ENCODE results near the gene FRMD6. TPM values are rescaled to one million over a fixed set of nuclear protein-coding genes. Genes with fewer than 3 reads are reported as not detected.

Gene FRMD6
- total RNA-seq, 2 experiments from 2014 or later = 3.2 to 3.5 TPM

- Mint-ChIP-seq H3K27me3 (ENCODE audit: low read depth) (peaks cover 24% of the 10 kb centered on the region), H3K9me3 (ENCODE audit: insufficient read depth) (no peaks in the 10 kb centered on the region), H3K27ac (no peak overlapping the region), H3K4me3 (no peak overlapping the region), H3K36me3 (ENCODE audit: low read depth) (no peaks in the 10 kb centered on the region), H3K4me1 (ENCODE audit: low read depth) (peaks cover 25% of the 10 kb centered on the region)
- DNase-seq (no peak), ATAC-seq (no peak)
- ChIA-PET CTCF (interaction anchor here (2.4 kb wide), 1 partner anchor 9 kb away, joined by 12 read pairs; no protein-coding TSS in a partner anchor), POLR2A (no interaction called here)
These were observed 2.8 kb downstream of the FRMD6 start for GRCh38 chr14:51654533-51654845.

- ATAC-seq (no peak), DNase-seq (no peak)
- CTCF ChIA-PET = no interaction called here
- POLR2A ChIA-PET = no interaction called here
- Mint-ChIP-seq H3K27me3 (ENCODE audit: low read depth) (peaks cover 31% of the 10 kb centered on the region), H3K4me1 (ENCODE audit: low read depth) (peaks cover 20% of the 10 kb centered on the region), H3K27ac (no peak overlapping the region), H3K9me3 (ENCODE audit: insufficient read depth) (no peaks in the 10 kb centered on the region), H3K36me3 (ENCODE audit: low read depth) (no peaks in the 10 kb centered on the region), H3K4me3 (no peak overlapping the region)
These were observed 6.1 kb downstream of the FRMD6 start for GRCh38 chr14:51657762-51658161.

GRCh38 chr14:51658441-51659173 is 6.9 kb downstream of the FRMD6 start:
- ATAC-seq (no peak), DNase-seq (no peak)
- POLR2A ChIA-PET = no interaction called here
- Mint-ChIP-seq H3K4me3 (no peak overlapping the region), H3K4me1 (ENCODE audit: low read depth) (peaks cover 11% of the 10 kb centered on the region), H3K27ac (no peak overlapping the region), H3K36me3 (ENCODE audit: low read depth) (no peaks in the 10 kb centered on the region), H3K9me3 (ENCODE audit: insufficient read depth) (no peaks in the 10 kb centered on the region), H3K27me3 (ENCODE audit: low read depth) (peaks cover 31% of the 10 kb centered on the region)
- CTCF ChIA-PET = no interaction called here

GRCh38 chr14:51660741-51661140 is 9.0 kb downstream of the FRMD6 start:
- Mint-ChIP-seq H3K9me3 (ENCODE audit: insufficient read depth) (no peaks in the 10 kb centered on the region), H3K4me1 (ENCODE audit: low read depth) (no peaks in the 10 kb centered on the region), H3K36me3 (ENCODE audit: low read depth) (no peaks in the 10 kb centered on the region), H3K4me3 (no peak overlapping the region), H3K27ac (no peak overlapping the region), H3K27me3 (ENCODE audit: low read depth) (peaks cover 25% of the 10 kb centered on the region)
- ChIA-PET POLR2A (no interaction called here), CTCF (interaction anchor here (1.6 kb wide), 1 partner anchor 119 kb away, joined by 4 read pairs; no protein-coding TSS in a partner anchor)
- DNase-seq = no peak
- no peak for ATAC-seq

- CTCF ChIA-PET = interaction anchor here (3.0 kb wide), 1 partner anchor 8 kb away, joined by 12 read pairs; no protein-coding TSS in a partner anchor
These were observed 9.8 kb downstream of the FRMD6 start for GRCh38 chr14:51661504-51661903.

GRCh38 chr14:51663783-51664326 is 12.1 kb downstream of the FRMD6 start:
- H3K4me1 Mint-ChIP-seq (ENCODE audit: low read depth) = no peaks in the 10 kb centered on the region
- H3K27ac Mint-ChIP-seq = no peak overlapping the region
- H3K27me3 Mint-ChIP-seq (ENCODE audit: low read depth) = peaks cover 9% of the 10 kb centered on the region
- ATAC-seq (no peak), DNase-seq (no peak)
- no peaks in the 10 kb centered on the region for H3K36me3 Mint-ChIP-seq (ENCODE audit: low read depth)
- no peak overlapping the region for H3K4me3 Mint-ChIP-seq
- ChIA-PET POLR2A (no interaction called here), CTCF (interaction anchor here (1.2 to 3.0 kb wide), 2 partner anchors 11 to 112 kb away, joined by 3 to 12 read pairs; no protein-coding TSS in a partner anchor)
- no peaks in the 10 kb centered on the region for H3K9me3 Mint-ChIP-seq (ENCODE audit: insufficient read depth)

More at GRCh38 chr14:51661504-51661903, 9.8 kb downstream of the FRMD6 start:
- Mint-ChIP-seq H3K9me3 (ENCODE audit: insufficient read depth) (no peaks in the 10 kb centered on the region), H3K27me3 (ENCODE audit: low read depth) (peaks cover 22% of the 10 kb centered on the region), H3K27ac (no peak overlapping the region), H3K36me3 (ENCODE audit: low read depth) (no peaks in the 10 kb centered on the region), H3K4me1 (ENCODE audit: low read depth) (no peaks in the 10 kb centered on the region), H3K4me3 (no peak overlapping the region)
- DNase-seq (no peak), ATAC-seq (no peak)
- POLR2A ChIA-PET = no interaction called here

- H3K4me1 Mint-ChIP-seq (ENCODE audit: low read depth) = no peaks in the 10 kb centered on the region
- H3K27me3 Mint-ChIP-seq (ENCODE audit: low read depth) = no peaks in the 10 kb centered on the region
- ATAC-seq (no peak), DNase-seq (no peak)
- ChIA-PET POLR2A (interaction anchor here (1.4 kb wide), 1 partner anchor 36 kb away, joined by 3 read pairs; no protein-coding TSS in a partner anchor), CTCF (interaction anchor here (1.0 kb wide), 1 partner anchor 13 kb away, joined by 3 read pairs; no protein-coding TSS in a partner anchor)
- no peak overlapping the region for H3K4me3 Mint-ChIP-seq
- no peak overlapping the region for H3K27ac Mint-ChIP-seq
- H3K9me3 Mint-ChIP-seq (ENCODE audit: insufficient read depth) = no peaks in the 10 kb centered on the region
- H3K36me3 Mint-ChIP-seq (ENCODE audit: low read depth) = no peaks in the 10 kb centered on the region
These were observed 14.4 kb downstream of the FRMD6 start for GRCh38 chr14:51666070-51666469.

GRCh38 chr14:51666826-51667225 is 15.1 kb downstream of the FRMD6 start:
- ATAC-seq (no peak), DNase-seq (no peak)
- no peak overlapping the region for H3K27ac Mint-ChIP-seq
- no peaks in the 10 kb centered on the region for H3K9me3 Mint-ChIP-seq (ENCODE audit: insufficient read depth)
- ChIA-PET POLR2A (interaction anchor here (1.4 kb wide), 1 partner anchor 35 kb away, joined by 3 read pairs; no protein-coding TSS in a partner anchor), CTCF (interaction anchor here (1.4 kb wide), 1 partner anchor 14 kb away, joined by 7 read pairs; no protein-coding TSS in a partner anchor)
- peaks cover 6% of the 10 kb centered on the region for H3K27me3 Mint-ChIP-seq (ENCODE audit: low read depth)
- H3K4me3 Mint-ChIP-seq = no peak overlapping the region
- no peaks in the 10 kb centered on the region for H3K4me1 Mint-ChIP-seq (ENCODE audit: low read depth)
- H3K36me3 Mint-ChIP-seq (ENCODE audit: low read depth) = no peaks in the 10 kb centered on the region

GRCh38 chr14:51668870-51669269 is 17.2 kb downstream of the FRMD6 start:
- CTCF ChIA-PET = interaction anchor here (1.0 kb wide), 1 partner anchor 16 kb away, joined by 6 read pairs; no protein-coding TSS in a partner anchor
- peaks cover 11% of the 10 kb centered on the region for H3K27me3 Mint-ChIP-seq (ENCODE audit: low read depth)

GRCh38 chr14:51674294-51675002 is 22.7 kb downstream of the FRMD6 start:
- ChIA-PET POLR2A (no interaction called here), CTCF (interaction anchor here (1.8 kb wide), 1 partner anchor 22 kb away, joined by 4 read pairs; no protein-coding TSS in a partner anchor)
- Mint-ChIP-seq H3K27me3 (ENCODE audit: low read depth) (peaks cover 11% of the 10 kb centered on the region), H3K4me1 (ENCODE audit: low read depth) (peaks cover 2% of the 10 kb centered on the region), H3K27ac (no peak overlapping the region), H3K4me3 (no peak overlapping the region), H3K9me3 (ENCODE audit: insufficient read depth) (no peaks in the 10 kb centered on the region), H3K36me3 (ENCODE audit: low read depth) (no peaks in the 10 kb centered on the region)
- DNase-seq (no peak), ATAC-seq (no peak)

More at GRCh38 chr14:51668870-51669269, 17.2 kb downstream of the FRMD6 start:
- Mint-ChIP-seq H3K4me1 (ENCODE audit: low read depth) (no peaks in the 10 kb centered on the region), H3K27ac (no peak overlapping the region), H3K9me3 (ENCODE audit: insufficient read depth) (no peaks in the 10 kb centered on the region), H3K4me3 (no peak overlapping the region), H3K36me3 (ENCODE audit: low read depth) (no peaks in the 10 kb centered on the region)
- ATAC-seq (no peak), DNase-seq (no peak)
- POLR2A ChIA-PET = no interaction called here

GRCh38 chr14:51676549-51676948 is 24.8 kb downstream of the FRMD6 start:
- Mint-ChIP-seq H3K4me3 (no peak overlapping the region), H3K36me3 (ENCODE audit: low read depth) (no peaks in the 10 kb centered on the region), H3K9me3 (ENCODE audit: insufficient read depth) (no peaks in the 10 kb centered on the region), H3K4me1 (ENCODE audit: low read depth) (peaks cover 2% of the 10 kb centered on the region), H3K27ac (no peak overlapping the region), H3K27me3 (ENCODE audit: low read depth) (peaks cover 8% of the 10 kb centered on the region)
- POLR2A ChIA-PET = no interaction called here
- no peak for DNase-seq
- ATAC-seq = no peak
- CTCF ChIA-PET = interaction anchor here (1.8 kb wide), 1 partner anchor 24 kb away, joined by 4 read pairs; no protein-coding TSS in a partner anchor

GRCh38 chr14:51677266-51677665 is 25.6 kb downstream of the FRMD6 start:
- Mint-ChIP-seq H3K9me3 (ENCODE audit: insufficient read depth) (no peaks in the 10 kb centered on the region), H3K27ac (no peak overlapping the region), H3K4me3 (no peak overlapping the region), H3K27me3 (ENCODE audit: low read depth) (peaks cover 5% of the 10 kb centered on the region), H3K36me3 (ENCODE audit: low read depth) (no peaks in the 10 kb centered on the region), H3K4me1 (ENCODE audit: low read depth) (peaks cover 2% of the 10 kb centered on the region)
- CTCF ChIA-PET = interaction anchor here (0.6 kb wide), 1 partner anchor 73 kb away, joined by 3 read pairs; no protein-coding TSS in a partner anchor
- POLR2A ChIA-PET = no interaction called here
- DNase-seq (no peak), ATAC-seq (no peak)

All from activated CD8-positive, alpha-beta T cell treated with anti-CD3 and anti-CD28 coated beads, Interleukin-2, amount 10 ng/mL, durations not matched to agents 7 days and 5 days (primary cell).